TTC549 (cell line): ENCODE data around the gene GRIK1.
"Not testable (repeated sequence)": the region's sequence is repeated elsewhere in the genome, so short reads cannot be mapped to it uniquely, and the experiment has no call there.

Experiments used
- FAIRE-seq: peaks from 2 replicates; lab custom pipeline; 2012; peaks lifted over from hg19 to GRCh38; lab: Jason Lieb, UNC

The GRIK1 gene

GRCh38 chr21:29939924-29940275 lies at the start of gene GRIK1:
GRIK1 (minus strand) TSS chr21:29939996.
- FAIRE-seq, result no peak

GRCh38 chr21:29987762-29988161 lies 48.0 kb upstream of the GRIK1 start:
- FAIRE-seq, result no peak

GRCh38 chr21:29985866-29986265 lies 46.1 kb upstream of the GRIK1 start:
- no peak for FAIRE-seq

- FAIRE-seq, result no peak
These were observed 39.2 kb upstream of the GRIK1 start for GRCh38 chr21:29979043-29979442.

- no peak for FAIRE-seq
These were observed 36.0 kb upstream of the GRIK1 start for GRCh38 chr21:29975776-29976175.

DNA sequence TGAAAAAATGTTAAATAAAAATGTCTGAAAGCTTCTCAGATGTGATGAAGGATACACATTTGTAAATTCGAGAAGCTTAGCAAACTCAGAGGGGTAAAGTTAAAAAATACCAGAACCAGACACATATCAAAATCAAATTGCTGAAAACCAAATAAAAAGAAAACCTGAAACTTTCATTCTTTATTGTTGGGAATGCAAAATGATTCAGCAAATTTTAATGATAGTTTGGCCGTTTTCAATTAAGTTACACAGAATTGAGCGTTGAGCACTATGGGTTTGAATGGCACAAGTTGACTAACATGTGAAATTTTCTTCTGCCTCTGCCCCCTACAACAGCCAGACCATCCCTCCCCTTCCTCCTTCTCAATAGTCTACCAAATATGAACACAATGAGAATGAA lies 33.5 kb upstream of the GRIK1 start:
- FAIRE-seq, result no peak

DNA sequence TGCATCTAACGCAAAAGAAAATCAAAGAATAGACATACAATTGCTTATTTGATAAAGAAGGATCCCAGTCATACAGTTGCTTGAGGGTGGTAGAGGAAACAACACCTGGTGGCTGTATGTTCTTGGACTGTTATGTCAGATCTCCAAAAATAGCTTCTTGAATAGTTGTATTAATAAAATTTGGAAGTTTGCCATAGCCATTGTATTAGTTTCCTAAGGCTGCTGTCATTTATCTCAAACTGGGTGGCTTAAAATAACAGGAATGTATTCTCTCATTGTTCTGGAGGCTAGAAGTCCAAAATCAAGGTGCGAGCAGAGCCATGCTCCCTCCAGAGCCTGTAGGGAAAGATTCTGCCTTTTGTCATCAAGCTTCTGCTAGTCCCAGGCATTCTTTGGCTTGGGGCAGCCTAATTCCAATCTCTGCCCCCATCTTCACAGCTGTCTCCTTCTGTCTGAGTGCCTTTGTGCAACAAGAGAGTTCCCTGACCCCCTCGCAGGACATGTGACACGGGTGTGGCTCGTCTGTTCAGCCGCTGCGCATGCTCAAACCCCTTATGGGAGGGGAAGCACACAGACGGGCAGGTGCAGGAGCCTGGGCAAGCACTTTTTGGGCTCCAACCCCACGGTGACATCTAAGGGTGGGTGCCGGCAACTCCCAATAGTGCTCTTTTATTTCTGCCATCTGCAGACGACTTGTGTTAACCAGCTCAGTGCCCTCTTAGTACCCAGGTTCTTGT lies 21.7 kb upstream of the GRIK1 start:
- no peak for FAIRE-seq

DNA sequence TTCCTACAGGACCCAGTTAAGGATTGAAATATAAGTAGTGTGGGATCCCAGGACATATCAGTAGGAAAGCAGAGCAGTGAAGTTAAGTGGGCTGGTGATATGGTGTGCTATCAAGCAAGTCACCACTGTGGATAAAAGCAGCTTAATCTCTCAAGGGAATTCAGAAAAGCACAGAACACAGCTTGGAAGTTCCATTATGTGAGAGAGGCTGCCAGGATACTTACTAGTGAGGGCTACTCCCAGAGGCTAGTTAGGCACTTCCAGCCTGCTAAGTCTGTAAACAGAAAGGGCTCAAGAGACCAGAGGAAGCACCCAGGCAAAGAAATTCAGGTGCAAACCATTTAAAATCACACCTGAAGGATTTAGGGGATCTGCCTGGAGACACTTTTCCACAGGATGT lies 18.8 kb upstream of the GRIK1 start:
- FAIRE-seq, result no peak

DNA sequence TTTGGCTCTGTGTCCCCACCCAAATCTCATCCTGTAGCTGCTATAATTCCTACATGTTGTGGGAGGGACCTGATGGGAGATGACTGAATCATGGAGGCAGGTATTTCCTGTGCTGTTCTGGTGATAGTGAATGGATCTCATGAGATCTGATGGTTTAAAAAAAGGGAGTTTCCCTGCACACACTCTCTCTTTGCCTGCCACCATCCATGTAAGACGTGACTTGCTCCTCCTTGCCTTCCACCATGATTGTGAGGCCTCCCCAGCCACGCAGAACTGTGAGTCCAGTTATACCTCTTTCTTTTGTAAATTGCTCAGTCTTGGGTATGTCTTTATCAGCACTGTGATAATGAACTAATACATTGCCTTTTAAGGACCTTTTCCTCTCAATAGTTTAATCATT lies 18.2 kb upstream of the GRIK1 start:
- FAIRE-seq, result not testable (repeated sequence)

DNA sequence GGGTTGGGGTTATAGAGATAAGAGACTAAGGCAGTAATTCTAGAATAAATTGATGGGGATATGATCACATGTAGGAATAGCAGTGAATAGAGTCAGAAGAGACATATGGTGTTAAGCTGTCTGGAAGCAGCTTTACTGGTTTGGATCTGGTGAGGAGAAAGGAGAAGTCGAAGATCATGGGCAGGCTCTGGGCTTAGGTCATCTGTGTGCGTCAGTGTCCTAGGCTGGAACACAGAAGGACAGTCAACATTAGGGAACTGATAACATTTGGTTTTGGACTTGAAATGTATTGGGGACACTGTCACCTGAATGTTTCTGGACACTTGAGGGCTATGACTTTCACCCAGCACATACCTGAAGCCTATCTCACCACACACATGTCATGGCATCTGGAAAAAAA lies 13.9 kb upstream of the GRIK1 start:
- no peak for FAIRE-seq

GRCh38 chr21:29953072-29953471 lies 13.3 kb upstream of the GRIK1 start:
- FAIRE-seq, result no peak

DNA sequence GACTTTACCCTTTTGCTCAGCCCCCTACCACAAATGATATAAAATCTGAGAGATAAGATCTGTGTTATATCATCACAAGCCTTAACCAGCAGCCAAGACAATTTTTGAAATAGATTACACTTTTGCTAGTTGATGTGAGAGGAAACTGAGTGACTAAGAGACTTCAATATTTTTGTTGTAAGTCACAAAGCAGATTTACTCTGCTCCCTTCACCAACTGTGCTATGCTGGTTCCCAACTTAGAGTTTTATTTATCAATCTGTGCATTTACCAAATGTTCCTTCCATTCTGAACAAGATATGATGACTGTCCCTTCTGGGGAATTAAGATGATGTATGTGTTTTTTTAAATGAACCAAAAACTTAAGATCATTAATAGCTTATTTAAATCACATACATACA lies 12.1 kb upstream of the GRIK1 start:
- FAIRE-seq, result no peak

DNA sequence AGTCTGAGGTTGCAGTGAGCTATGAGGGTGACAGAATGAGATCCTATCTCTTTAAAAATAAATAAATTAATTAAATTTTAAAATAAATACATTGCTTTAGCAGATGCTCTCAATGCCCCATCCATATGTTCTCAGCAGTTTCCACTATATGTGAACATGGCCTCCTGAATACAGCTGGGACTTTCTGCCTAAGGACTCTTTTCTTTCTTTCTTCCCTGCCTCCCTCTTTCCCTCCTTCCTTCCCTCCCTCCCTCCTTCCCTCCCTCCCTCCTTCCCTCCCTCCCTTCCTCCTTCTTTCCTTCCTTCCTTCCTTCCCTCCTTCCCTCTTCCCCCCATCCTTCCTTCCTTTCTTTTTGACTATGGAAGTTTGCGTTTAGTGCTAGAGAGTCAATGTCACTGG lies 10.2 kb upstream of the GRIK1 start:
- FAIRE-seq, result no peak

DNA sequence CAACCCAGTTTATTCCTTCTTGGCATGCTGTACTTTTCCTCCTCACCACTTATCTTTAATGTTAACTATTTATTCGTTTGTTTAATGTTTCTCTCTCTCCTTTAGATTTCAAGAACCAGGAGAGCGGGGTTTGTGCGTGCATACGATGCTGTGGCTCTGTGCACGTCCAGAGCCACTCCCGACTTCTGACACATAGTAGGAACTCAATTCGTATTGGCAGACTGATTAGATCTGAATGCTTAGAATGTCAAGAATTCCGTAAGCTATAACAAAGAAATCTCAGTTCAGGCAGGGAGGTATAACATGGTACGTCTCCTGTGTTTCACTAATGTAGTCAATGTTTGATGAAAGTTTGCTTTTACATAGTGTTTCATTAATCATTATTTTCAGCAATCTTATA lies 7.3 kb upstream of the GRIK1 start:
- no peak for FAIRE-seq

GRCh38 chr21:29943885-29944284 lies 4.1 kb upstream of the GRIK1 start:
- no peak for FAIRE-seq

DNA sequence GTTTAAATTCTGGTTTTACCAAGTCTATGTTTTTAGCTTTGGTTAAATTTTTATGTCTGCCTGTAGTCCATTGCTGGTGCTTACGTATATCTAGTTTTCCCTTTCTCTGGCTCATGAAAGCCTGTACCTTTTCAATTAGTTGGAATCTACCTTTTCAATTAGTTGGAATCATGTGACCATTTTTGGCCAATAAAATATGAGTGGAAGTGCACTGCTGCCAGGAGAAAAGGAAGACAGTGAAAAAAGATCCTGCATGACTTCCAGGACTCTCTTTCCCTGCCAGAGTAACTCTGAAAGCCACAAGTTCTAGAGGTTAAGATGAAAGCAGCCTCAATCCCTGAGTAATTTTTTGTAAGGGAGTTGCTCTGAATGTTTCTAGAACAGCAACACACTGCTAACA lies 2.2 kb upstream of the GRIK1 start:
- FAIRE-seq, result no peak

DNA sequence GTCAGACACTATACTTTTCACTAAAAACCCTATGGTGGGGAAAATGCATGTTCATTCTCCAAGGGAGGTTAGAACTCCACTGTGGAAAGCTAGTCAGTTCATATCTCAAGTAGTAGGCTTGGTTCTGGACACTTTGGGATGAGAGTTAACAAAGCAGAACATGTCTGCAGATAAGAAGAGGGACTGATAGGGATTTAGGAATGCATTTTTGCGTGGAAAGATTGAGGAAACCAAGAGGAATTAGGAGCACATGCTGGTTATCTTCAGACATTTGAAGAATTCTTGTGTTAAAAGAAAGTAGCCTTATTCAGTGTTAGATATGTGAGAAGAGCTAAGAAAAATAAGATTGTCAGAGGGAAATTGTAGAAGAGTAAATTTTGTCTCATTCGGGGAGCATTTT lies 1.2 kb upstream of the GRIK1 start:
- no peak for FAIRE-seq

DNA sequence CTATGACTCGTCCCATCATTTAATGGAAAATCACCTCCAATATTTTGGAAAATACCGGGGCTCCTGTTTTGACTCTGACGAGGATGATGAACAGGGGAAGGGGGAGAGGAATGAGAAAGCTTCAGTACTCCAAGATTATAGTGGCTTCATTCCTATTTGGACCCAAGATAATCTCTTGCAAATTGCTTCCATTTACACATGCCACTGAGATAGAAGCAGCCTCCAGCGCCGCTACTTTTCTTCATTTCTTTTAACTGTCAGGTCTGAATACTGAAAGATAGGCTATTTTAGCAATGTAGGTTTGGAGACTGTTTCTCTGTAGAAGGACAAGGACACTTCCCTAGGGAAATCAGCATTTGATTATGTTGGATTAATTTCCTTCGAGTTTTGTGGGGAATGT lies 565 bp upstream of the GRIK1 start:
- FAIRE-seq, result no peak

- FAIRE-seq, result no peak
These were observed 482 bp downstream of the GRIK1 start for GRCh38 chr21:29939104-29939923.

DNA sequence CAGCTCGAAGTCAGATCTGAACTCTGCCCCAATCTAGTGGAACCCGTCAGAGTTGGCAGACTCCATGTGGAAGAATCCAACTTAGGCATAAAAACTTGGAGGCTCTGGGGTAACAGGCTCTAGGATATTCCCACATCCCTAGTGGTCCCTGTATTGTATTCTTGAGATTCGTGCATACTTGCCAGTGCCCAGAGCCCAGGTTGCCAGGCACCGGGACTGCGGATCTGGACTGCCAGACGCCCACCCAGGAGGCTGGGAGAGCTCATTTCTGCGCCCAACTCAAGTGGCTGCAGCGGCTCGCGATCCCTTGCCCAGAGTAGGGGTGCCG lies 1.1 kb downstream of the GRIK1 start:
- no peak for FAIRE-seq

DNA sequence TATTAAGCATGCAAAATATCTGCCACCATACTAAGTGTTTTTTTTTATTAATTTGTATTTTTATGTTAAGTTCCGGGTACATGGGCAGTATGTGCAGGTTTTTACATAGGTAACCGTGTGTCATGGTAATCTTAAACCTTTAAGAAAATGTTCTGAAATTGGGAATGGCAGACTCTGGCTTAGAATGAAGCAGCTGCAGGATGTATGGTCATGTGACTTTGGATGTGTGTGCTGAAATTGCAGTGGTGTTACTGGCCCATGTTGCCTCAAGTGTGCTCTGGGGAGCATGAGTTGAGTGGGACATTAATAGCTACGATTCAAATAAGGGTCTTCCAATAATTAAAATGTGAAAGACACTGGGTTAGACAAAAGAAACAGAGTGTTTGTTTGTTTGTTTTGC lies 6.7 kb downstream of the GRIK1 start:
- FAIRE-seq, result no peak

- FAIRE-seq, result no peak
These were observed 11.3 kb downstream of the GRIK1 start for GRCh38 chr21:29928537-29928936.

- no peak for FAIRE-seq
These were observed 18.9 kb downstream of the GRIK1 start for GRCh38 chr21:29920938-29921337.

DNA sequence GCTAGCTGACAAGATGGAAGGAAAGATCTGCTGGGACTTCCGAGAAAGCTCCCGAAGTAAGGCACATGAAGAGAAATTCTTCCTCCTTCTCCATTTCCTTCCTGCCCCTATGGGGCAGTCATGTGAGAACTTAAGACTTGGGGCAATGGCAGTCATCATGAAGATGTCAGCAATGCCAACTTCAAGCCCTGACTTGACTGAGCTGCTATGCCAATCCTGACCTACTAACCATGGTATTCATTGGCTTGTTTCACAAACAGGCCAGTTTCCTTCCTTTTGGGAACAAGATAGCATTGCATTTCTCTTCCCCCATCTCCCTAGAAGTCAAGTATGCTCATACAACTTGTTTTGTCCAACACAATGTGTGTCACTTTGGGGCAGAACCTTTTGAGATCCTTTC lies 25.5 kb downstream of the GRIK1 start:
- no peak for FAIRE-seq
